Amygdala (tissue), 56 donors: Measurements from ENCODE around the gene INPPL1.

Experiments used
- DNase-seq, 56 donors: peaks; one replicate each; lab custom pipeline; 2025; lab: John Stamatoyannopoulos, UW

Gene INPPL1

GRCh38 chr11:72217841-72218240, 6.7 kb upstream of the INPPL1 start:
- no peak for DNase-seq

- DNase-seq: no peak
Measured at GRCh38 chr11:72218251-72218745, 6.3 kb upstream of the INPPL1 start.

GRCh38 chr11:72220696-72221363, 3.7 kb upstream of the INPPL1 start:
- no peak for DNase-seq

- no peak for DNase-seq
Measured at GRCh38 chr11:72221386-72222075, 3.0 kb upstream of the INPPL1 start.

GRCh38 chr11:72222106-72222891, 2.3 kb upstream of the INPPL1 start:
- DNase-seq: no peak

- peak in 54 of 56 donors; percentile 38 to 88 (median 75) for DNase-seq
Measured at GRCh38 chr11:72222907-72223614, 1.5 kb upstream of the INPPL1 start.

- DNase-seq: peak in 29 of 56 donors; percentile 26 to 75 (median 61)
Measured at GRCh38 chr11:72223615-72224563, 678 bp upstream of the INPPL1 start.

GRCh38 chr11:72225411-72225951, 914 bp downstream of the INPPL1 start:
- DNase-seq: no peak

- no peak for DNase-seq
Measured at GRCh38 chr11:72226701-72227100, 2.1 kb downstream of the INPPL1 start.

GRCh38 chr11:72227316-72228228, 3.0 kb downstream of the INPPL1 start:
- DNase-seq: peak in 23 of 56 donors; percentile 14 to 73 (median 46)

GRCh38 chr11:72228229-72228843, 3.8 kb downstream of the INPPL1 start:
- DNase-seq: no peak

- no peak for DNase-seq
Measured at GRCh38 chr11:72228844-72229231, 4.3 kb downstream of the INPPL1 start.

- DNase-seq: no peak
Measured at GRCh38 chr11:72229336-72229924, 4.9 kb downstream of the INPPL1 start.

- no peak for DNase-seq
Measured at GRCh38 chr11:72229925-72230763, 5.6 kb downstream of the INPPL1 start.

GRCh38 chr11:72230764-72231365, 6.3 kb downstream of the INPPL1 start:
- no peak for DNase-seq
